Parathyroid adenoma (tissue), 2 donors: ENCODE data around the gene RLBP1.

Source experiments
- H2AFZ ChIP-seq: fragments of 300-600 bp; sonication (generic); one replicate; pipeline ENCODE4 v1.7.0; 2017; ENCODE audit warnings: antibody characterized with exemption, mild to moderate bottlenecking
- H3K27ac ChIP-seq: fragments of 300-600 bp; sonication (generic); one replicate; pipeline ENCODE4 v1.7.0; 2017
- H3K27me3 ChIP-seq: fragments of 300-600 bp; sonication (generic); one replicate; pipeline ENCODE4 v1.7.0; 2017; ENCODE audit warnings: low read length; ENCODE audit not compliant: control insufficient read depth, insufficient read depth
- H3K36me3 ChIP-seq: fragments of 300-600 bp; sonication (generic); one replicate; pipeline ENCODE4 v1.7.0; 2017; ENCODE audit warnings: low read length; ENCODE audit not compliant: control insufficient read depth, insufficient read depth
- H3K4me1 ChIP-seq: fragments of 300-600 bp; sonication (generic); one replicate; pipeline ENCODE4 v1.7.0; 2017; ENCODE audit warnings: control low read depth
- H3K4me2 ChIP-seq: fragments of 300-600 bp; sonication (generic); one replicate; pipeline ENCODE4 v1.7.0; 2017; ENCODE audit warnings: low read length
- H3K4me3 ChIP-seq: fragments of 300-600 bp; sonication (generic); one replicate; pipeline ENCODE4 v1.7.0; 2017; ENCODE audit warnings: low read depth, low read length
- H3K79me2 ChIP-seq: fragments of 300-600 bp; sonication (generic); one replicate; pipeline ENCODE4 v1.7.0; 2017; ENCODE audit warnings: control low read depth
- H3K9ac ChIP-seq: fragments of 300-600 bp; sonication (generic); one replicate; pipeline ENCODE4 v1.7.0; 2017; ENCODE audit warnings: mild to moderate bottlenecking
- H3K9me3 ChIP-seq: fragments of 300-600 bp; sonication (generic); one replicate; pipeline ENCODE4 v1.7.0; 2017; ENCODE audit warnings: low read length; ENCODE audit not compliant: control insufficient read depth
- TF ChIP-seq, protein P1 (sequence below): fragments of 300-600 bp; sonication (generic); IDR thresholded peaks from one replicate; pipeline ENCODE4 v1.7.0; 2017; ENCODE audit warnings: antibody characterized with exemption, mild to moderate bottlenecking
- donor health status: primary hyperparathyroidism.

The RLBP1 gene

DNA sequence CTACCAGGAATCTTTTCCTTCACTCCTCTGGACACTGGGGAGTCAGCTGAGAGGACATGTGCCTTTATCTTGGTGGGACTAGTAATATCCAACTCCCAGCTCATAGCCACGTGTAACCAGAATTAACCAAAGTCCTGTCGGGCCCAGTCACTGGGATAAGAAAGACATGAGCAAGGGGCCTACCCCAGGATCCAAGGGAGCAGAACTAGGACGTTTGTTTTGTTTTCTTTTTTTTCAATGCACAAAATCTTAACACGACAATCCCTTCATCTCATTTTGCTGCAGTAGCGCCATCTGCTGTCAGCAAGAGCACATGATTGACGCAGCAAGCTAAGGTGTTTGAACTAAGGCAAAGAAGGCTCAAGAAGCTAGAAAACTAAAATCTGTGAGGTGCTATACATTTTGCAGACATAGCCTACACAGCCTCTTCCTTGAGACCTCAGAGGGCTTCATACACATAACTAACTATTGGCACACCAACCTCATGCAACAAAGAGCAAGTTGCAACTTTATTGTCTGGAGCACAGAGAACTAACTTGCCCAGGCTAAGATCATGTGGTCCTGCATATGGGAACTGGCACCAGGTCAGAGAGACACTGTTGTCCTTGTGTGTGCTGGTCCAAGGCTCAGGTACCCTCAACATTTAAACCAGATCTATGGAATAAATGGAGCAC is 43.6 kb downstream of the RLBP1 start:
- no peaks in the 10 kb centered on the region for H3K79me2 ChIP-seq
- no peak overlapping the region for H3K9ac ChIP-seq
- no peak overlapping the region for H3K4me2 ChIP-seq
- no peak overlapping the region for H3K4me3 ChIP-seq
- TF ChIP-seq, protein P1, sequence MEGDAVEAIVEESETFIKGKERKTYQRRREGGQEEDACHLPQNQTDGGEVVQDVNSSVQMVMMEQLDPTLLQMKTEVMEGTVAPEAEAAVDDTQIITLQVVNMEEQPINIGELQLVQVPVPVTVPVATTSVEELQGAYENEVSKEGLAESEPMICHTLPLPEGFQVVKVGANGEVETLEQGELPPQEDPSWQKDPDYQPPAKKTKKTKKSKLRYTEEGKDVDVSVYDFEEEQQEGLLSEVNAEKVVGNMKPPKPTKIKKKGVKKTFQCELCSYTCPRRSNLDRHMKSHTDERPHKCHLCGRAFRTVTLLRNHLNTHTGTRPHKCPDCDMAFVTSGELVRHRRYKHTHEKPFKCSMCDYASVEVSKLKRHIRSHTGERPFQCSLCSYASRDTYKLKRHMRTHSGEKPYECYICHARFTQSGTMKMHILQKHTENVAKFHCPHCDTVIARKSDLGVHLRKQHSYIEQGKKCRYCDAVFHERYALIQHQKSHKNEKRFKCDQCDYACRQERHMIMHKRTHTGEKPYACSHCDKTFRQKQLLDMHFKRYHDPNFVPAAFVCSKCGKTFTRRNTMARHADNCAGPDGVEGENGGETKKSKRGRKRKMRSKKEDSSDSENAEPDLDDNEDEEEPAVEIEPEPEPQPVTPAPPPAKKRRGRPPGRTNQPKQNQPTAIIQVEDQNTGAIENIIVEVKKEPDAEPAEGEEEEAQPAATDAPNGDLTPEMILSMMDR: peak; percentile 61
- H3K9me3 ChIP-seq: no peaks in the 10 kb centered on the region
- no peaks in the 10 kb centered on the region for H3K36me3 ChIP-seq
- no peak overlapping the region for H2AFZ ChIP-seq
- no peak overlapping the region for H3K27ac ChIP-seq
- no peaks in the 10 kb centered on the region for H3K4me1 ChIP-seq
- no peaks in the 10 kb centered on the region for H3K27me3 ChIP-seq

DNA sequence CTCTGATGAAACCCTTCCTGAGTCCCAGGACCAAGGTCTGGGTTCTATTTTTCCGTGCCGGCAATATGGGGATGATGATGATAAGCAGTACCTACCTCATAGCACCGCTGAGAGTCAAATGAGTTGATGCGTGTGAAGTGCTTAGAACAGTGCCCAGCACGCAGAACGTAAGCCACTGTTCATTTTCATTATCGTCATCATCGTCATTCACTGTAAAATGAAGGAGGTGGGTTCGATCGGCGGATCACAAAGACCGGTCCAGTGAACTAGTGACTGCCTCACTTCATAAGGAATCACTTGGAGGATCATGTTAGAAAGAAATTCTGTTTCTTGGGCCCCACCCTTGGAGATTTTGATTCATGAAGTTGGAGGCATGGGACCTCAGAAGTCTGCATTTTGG is 44.3 kb downstream of the RLBP1 start:
- Histone ChIP-seq H3K4me1 (no peaks in the 10 kb centered on the region), H3K36me3 (no peaks in the 10 kb centered on the region), H3K9ac (no peak overlapping the region), H3K9me3 (no peaks in the 10 kb centered on the region), H3K79me2 (no peaks in the 10 kb centered on the region), H3K27me3 (no peaks in the 10 kb centered on the region), H2AFZ (no peak overlapping the region), H3K4me3 (no peak overlapping the region), H3K27ac (no peak overlapping the region), H3K4me2 (no peak overlapping the region)
- TF ChIP-seq, protein P1: no peak

DNA sequence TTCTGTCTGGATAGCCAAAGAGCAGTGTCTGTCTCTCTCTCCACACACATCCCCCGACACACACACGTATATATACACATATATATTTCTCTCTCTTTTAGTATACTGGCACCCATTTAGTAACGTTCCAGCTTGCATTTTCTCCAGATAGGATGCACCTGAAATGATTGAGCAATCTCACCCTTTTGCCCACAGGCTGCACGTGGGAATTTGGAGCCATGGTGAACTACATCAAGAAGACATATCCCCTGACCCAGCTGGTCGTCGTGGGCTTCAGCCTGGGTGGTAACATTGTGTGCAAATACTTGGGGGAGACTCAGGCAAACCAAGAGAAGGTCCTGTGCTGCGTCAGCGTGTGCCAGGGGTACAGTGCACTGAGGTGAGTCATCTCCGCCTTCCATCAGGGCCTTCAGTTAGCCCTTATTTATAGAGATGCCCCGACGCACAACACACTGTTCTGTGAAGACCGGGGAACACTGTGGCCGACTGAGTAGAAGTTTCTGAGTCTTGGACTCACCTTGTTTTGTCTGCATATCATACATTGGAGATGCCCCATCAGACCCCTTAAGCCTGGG is 45.7 kb downstream of the RLBP1 start:
- Histone ChIP-seq H3K36me3 (no peaks in the 10 kb centered on the region), H3K9ac (no peak overlapping the region), H3K27me3 (no peaks in the 10 kb centered on the region), H3K4me2 (no peak overlapping the region), H2AFZ (no peak overlapping the region), H3K4me3 (no peak overlapping the region), H3K4me1 (no peaks in the 10 kb centered on the region), H3K79me2 (no peaks in the 10 kb centered on the region), H3K27ac (no peak overlapping the region), H3K9me3 (no peaks in the 10 kb centered on the region)
- TF ChIP-seq, protein P1: no peak

DNA sequence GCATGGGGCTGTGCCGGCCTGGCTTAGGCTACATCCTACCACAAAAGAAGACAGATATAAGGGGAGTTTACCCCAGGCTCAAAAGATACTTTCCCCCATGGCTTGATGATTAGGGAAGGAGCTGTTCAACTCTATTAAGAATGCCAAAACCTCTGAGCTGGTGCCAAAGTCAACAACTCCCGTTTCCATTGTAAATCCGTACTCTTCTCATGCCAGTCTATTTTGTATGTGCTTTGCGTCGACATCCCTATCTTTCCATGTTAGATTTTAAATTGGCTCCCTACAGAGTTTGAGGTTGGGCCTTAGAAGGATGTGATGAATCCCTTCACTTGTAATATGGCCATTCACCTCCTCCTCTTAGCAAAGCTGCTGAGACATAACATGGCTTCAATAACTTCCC is 46.9 kb downstream of the RLBP1 start:
- H3K9ac ChIP-seq: no peak overlapping the region
- no peak overlapping the region for H3K27ac ChIP-seq
- H3K9me3 ChIP-seq: no peaks in the 10 kb centered on the region
- no peak overlapping the region for H3K4me2 ChIP-seq
- no peak overlapping the region for H2AFZ ChIP-seq
- H3K36me3 ChIP-seq: no peaks in the 10 kb centered on the region
- no peak overlapping the region for H3K4me3 ChIP-seq
- H3K4me1 ChIP-seq: no peaks in the 10 kb centered on the region
- no peaks in the 10 kb centered on the region for H3K79me2 ChIP-seq
- H3K27me3 ChIP-seq: no peaks in the 10 kb centered on the region
- TF ChIP-seq, protein P1: no peak

DNA sequence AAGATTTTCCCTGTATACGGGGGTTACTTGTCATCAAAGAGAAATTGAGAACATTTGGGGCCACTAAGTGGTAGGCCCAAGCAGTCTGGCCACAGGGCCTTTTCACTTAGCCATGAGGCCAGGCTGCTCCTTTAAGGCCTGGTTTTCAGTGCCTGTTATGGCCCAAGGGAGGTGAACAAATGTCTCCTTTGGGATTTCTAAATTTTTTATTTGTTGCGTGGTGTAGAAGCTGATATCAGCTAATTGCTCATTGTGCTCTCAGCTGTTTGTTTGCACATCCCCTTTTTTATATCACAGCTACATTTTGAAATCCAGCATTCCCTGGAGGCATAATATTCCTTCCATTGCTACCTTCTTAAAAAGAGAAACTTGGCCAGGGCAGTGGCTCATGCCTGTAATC is 48.5 kb downstream of the RLBP1 start:
- Histone ChIP-seq H3K4me2 (no peak overlapping the region), H3K36me3 (no peaks in the 10 kb centered on the region), H3K4me1 (no peaks in the 10 kb centered on the region), H2AFZ (no peak overlapping the region), H3K9me3 (no peaks in the 10 kb centered on the region), H3K9ac (no peak overlapping the region), H3K27me3 (no peaks in the 10 kb centered on the region), H3K4me3 (no peak overlapping the region), H3K27ac (no peak overlapping the region), H3K79me2 (no peaks in the 10 kb centered on the region)
- TF ChIP-seq, protein P1: no peak
